GM18861 (cell line): Measurements from ENCODE around the gene IFNAR1.
A peak's percentile ranks its signal among the peaks of the same experiment; 100 is the strongest.

Experiments
- ATAC-seq: cut with Tn5 transposase; IDR thresholded peaks from one replicate; pipeline ENCODE4 v1.9.1; 2021; ENCODE audit not compliant: unreplicated experiment

Gene IFNAR1

GRCh38 chr21:33324291-33325221, at the start of gene IFNAR1:
Gene IFNAR1, plus strand, starts transcription at chr21:33324970. Its CDS starts 86 bp downstream, at chr21:33325056.
- peak; percentile 55 for ATAC-seq

- no peak for ATAC-seq
These were observed 46.0 kb upstream of the IFNAR1 start for GRCh38 chr21:33278721-33279120.

- no peak for ATAC-seq
These were observed 45.4 kb upstream of the IFNAR1 start for GRCh38 chr21:33279330-33279820.

GRCh38 chr21:33281096-33281652, 43.6 kb upstream of the IFNAR1 start:
- no peak for ATAC-seq

- ATAC-seq = no peak
These were observed 41.6 kb upstream of the IFNAR1 start for GRCh38 chr21:33283203-33283602.

- no peak for ATAC-seq
These were observed 38.7 kb upstream of the IFNAR1 start for GRCh38 chr21:33286076-33286475.

- no peak for ATAC-seq
These were observed 37.9 kb upstream of the IFNAR1 start for GRCh38 chr21:33286600-33287456.

GRCh38 chr21:33289199-33289819, 35.5 kb upstream of the IFNAR1 start:
- ATAC-seq = no peak

GRCh38 chr21:33290441-33290840, 34.3 kb upstream of the IFNAR1 start:
- no peak for ATAC-seq

- ATAC-seq = no peak
These were observed 33.1 kb upstream of the IFNAR1 start for GRCh38 chr21:33291686-33292085.

- no peak for ATAC-seq
These were observed 32.0 kb upstream of the IFNAR1 start for GRCh38 chr21:33292724-33293123.

- no peak for ATAC-seq
These were observed 31.6 kb upstream of the IFNAR1 start for GRCh38 chr21:33293136-33293535.

- no peak for ATAC-seq
These were observed 31.0 kb upstream of the IFNAR1 start for GRCh38 chr21:33293811-33294216.

- ATAC-seq = no peak
These were observed 28.6 kb upstream of the IFNAR1 start for GRCh38 chr21:33296156-33296555.

GRCh38 chr21:33299181-33299752, 25.5 kb upstream of the IFNAR1 start:
- ATAC-seq = no peak

GRCh38 chr21:33300701-33301631, 23.8 kb upstream of the IFNAR1 start:
- no peak for ATAC-seq

GRCh38 chr21:33301632-33302002, 23.2 kb upstream of the IFNAR1 start:
- no peak for ATAC-seq

- ATAC-seq = no peak
These were observed 22.7 kb upstream of the IFNAR1 start for GRCh38 chr21:33302055-33302454.

- ATAC-seq = no peak
These were observed 22.0 kb upstream of the IFNAR1 start for GRCh38 chr21:33302796-33303195.

GRCh38 chr21:33305344-33305671, 19.5 kb upstream of the IFNAR1 start:
- ATAC-seq = no peak
